A673 (cell line): ENCODE data around the gene RCBTB1. TPM values are rescaled to one million over a fixed set of nuclear protein-coding genes. Genes with fewer than 3 reads are reported as not detected.
"Not testable (repeated sequence)": the region's sequence is repeated elsewhere in the genome, so short reads cannot be mapped to it uniquely, and the experiment has no call there.

Experiments used
- BruUV-seq: library from RNA; stranded (reverse); fragments of 400-500 nt; replicated peaks from 2 replicates; lab custom pipeline; 2021; lab: Mats Ljungman, UMichigan
- CTCF ChIA-PET: fragments of 300-600 bp; sonication (Branson Sonifier 250); formaldehyde crosslinking; loops from one replicate; lab custom pipeline; 2022; ENCODE audit warnings: antibody characterized with exemption; lab: Charles Lee
- POLR2A ChIA-PET: fragments of 300-600 bp; sonication (Branson Sonifier 250); formaldehyde crosslinking; loops from one replicate; lab custom pipeline; 2022; ENCODE audit warnings: antibody characterized with exemption; ENCODE audit not compliant: low non-redundant PET; lab: Charles Lee
- DNase-seq: peaks from one replicate; pipeline ENCODE4 v3.0.0-alpha.2; 2015; ENCODE audit warnings: low spot score
- H3K27ac ChIP-seq: fragments of 200-600 bp; sonication (generic); 2 replicates; pipeline ENCODE4 v1.5.1; 2016; ENCODE audit warnings: mixed run types, low read depth, mild to moderate bottlenecking, mixed read lengths, antibody characterized with exemption, low read length; ENCODE audit not compliant: poor library complexity, severe bottlenecking
- H3K27me3 ChIP-seq: fragments of 200-600 bp; sonication (generic); replicated peaks from 2 replicates; pipeline ENCODE4 v1.6.1; 2017; ENCODE audit warnings: mixed run types, low read depth, mild to moderate bottlenecking, mixed read lengths, antibody characterized with exemption, low read length; ENCODE audit not compliant: insufficient read depth, poor library complexity
- H3K36me3 ChIP-seq: fragments of 200-600 bp; sonication (generic); 2 replicates; pipeline ENCODE4 v1.6.1; 2016; ENCODE audit warnings: mixed run types, mild to moderate bottlenecking, mixed read lengths, antibody characterized with exemption, low read length; ENCODE audit not compliant: insufficient read depth, poor library complexity, severe bottlenecking
- H3K4me1 ChIP-seq: fragments of 200-600 bp; sonication (generic); 2 replicates; pipeline ENCODE4 v1.6.1; 2017; ENCODE audit warnings: mixed run types, mild to moderate bottlenecking, mixed read lengths, antibody characterized with exemption, low read length; ENCODE audit not compliant: insufficient read depth, poor library complexity, severe bottlenecking
- H3K4me3 ChIP-seq: fragments of 200-600 bp; sonication (generic); 2 replicates; pipeline ENCODE4 v1.5.1; 2016; ENCODE audit warnings: low read depth, mixed run types, mild to moderate bottlenecking, mixed read lengths, low read length; ENCODE audit not compliant: poor library complexity, severe bottlenecking
- H3K9me3 ChIP-seq: fragments of 200-600 bp; sonication (generic); 2 replicates; pipeline ENCODE4 v1.6.1; 2016; ENCODE audit warnings: mixed run types, low read depth, mild to moderate bottlenecking, mixed read lengths, antibody characterized with exemption, low read length; ENCODE audit not compliant: poor library complexity, severe bottlenecking
- EZH2 ChIP-seq: fragments of 200-600 bp; sonication (generic); IDR thresholded peaks from 2 replicates; pipeline ENCODE4 v1.6.1; 2017; ENCODE audit warnings: borderline replicate concordance, low read depth, mild to moderate bottlenecking, mixed read lengths, antibody characterized with exemption, low read length; ENCODE audit not compliant: poor library complexity, severe bottlenecking
- intact Hi-C: fragments of 100-400 bp; cut with micrococcal nuclease; formaldehyde crosslinking; loops from one replicate; pipeline ENCODE4 v1.10.0; 2022; ENCODE audit not compliant: unreplicated experiment
- total RNA-seq: library from RNA; stranded (reverse); gene quantifications from 2 replicates; pipeline ENCODE4 v1.2.3, GENCODE V29; 2021
- TF ChIP-seq, protein P1 (sequence below): fragments of 300-800, 200-600 bp; sonication (generic); conservative IDR thresholded peaks from 2 replicates; pipeline ENCODE4 v1.5.1; 2017; ENCODE audit warnings: low read depth, mild to moderate bottlenecking, antibody characterized with exemption, low read length, moderate library complexity, mixed read lengths

Gene RCBTB1
- total RNA-seq, 1 experiment from 2014 or later: 12.7 TPM

DNA sequence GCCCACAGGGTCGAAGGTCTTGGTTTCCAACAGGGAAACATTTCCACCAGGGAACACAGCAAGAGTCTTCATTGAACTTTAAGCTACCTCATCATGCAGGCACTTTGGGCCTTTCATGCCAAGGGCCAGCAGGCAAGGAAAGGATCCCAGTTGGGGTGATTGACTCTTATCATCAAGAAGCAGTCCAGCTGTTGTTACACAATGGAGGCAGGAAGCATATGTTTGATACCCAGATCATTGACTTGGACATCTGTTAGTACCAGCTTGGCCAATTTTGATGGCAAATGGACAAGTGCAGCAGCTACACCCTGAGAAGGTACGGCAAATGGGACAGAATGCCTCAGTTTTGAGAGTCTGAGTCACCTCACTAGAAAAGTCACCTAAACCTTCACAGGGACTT, 10.9 kb upstream of the RCBTB1 start:
- Histone ChIP-seq H3K4me1 (no peaks in the 10 kb centered on the region), H3K36me3 (no peaks in the 10 kb centered on the region), H3K27me3 (no peaks in the 10 kb centered on the region), H3K27ac (no peak overlapping the region), H3K9me3 (no peaks in the 10 kb centered on the region), H3K4me3 (no peak overlapping the region)
- CTCF ChIA-PET: no interaction called here
- TF ChIP-seq EZH2: no peak
- TF ChIP-seq, protein P1, sequence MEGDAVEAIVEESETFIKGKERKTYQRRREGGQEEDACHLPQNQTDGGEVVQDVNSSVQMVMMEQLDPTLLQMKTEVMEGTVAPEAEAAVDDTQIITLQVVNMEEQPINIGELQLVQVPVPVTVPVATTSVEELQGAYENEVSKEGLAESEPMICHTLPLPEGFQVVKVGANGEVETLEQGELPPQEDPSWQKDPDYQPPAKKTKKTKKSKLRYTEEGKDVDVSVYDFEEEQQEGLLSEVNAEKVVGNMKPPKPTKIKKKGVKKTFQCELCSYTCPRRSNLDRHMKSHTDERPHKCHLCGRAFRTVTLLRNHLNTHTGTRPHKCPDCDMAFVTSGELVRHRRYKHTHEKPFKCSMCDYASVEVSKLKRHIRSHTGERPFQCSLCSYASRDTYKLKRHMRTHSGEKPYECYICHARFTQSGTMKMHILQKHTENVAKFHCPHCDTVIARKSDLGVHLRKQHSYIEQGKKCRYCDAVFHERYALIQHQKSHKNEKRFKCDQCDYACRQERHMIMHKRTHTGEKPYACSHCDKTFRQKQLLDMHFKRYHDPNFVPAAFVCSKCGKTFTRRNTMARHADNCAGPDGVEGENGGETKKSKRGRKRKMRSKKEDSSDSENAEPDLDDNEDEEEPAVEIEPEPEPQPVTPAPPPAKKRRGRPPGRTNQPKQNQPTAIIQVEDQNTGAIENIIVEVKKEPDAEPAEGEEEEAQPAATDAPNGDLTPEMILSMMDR: no peak
- intact Hi-C loops: no loop called here
- DNase-seq: no peak
- BruUV-seq: no TSS peak
- POLR2A ChIA-PET: no interaction called here

DNA sequence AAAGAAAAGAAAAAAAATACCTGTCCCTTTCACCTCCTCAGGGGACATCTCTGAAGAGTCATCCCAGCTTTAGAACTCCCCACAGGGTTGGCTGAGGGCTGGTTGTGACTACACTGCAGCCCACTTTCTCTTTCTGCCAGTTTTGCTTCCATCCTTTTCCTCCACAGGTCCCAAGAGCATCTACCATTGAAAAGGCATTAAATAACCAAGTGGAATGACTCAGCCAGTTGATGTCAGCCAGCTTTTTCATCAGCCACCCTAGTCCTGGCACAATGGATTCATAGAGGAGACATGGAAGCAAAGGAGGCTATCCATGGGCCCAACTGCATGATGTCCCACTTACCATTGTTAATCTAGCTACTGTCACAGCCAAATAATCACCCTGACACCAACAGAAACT, 9.2 kb upstream of the RCBTB1 start:
- no peaks in the 10 kb centered on the region for H3K4me1 ChIP-seq
- POLR2A ChIA-PET: no interaction called here
- no TSS peak for BruUV-seq
- TF ChIP-seq, protein P1: no peak
- no peak for TF ChIP-seq EZH2
- DNase-seq: no peak
- CTCF ChIA-PET: no interaction called here
- H3K36me3 ChIP-seq: no peaks in the 10 kb centered on the region
- no peaks in the 10 kb centered on the region for H3K9me3 ChIP-seq
- no peak overlapping the region for H3K4me3 ChIP-seq
- H3K27me3 ChIP-seq: no peaks in the 10 kb centered on the region
- no peak overlapping the region for H3K27ac ChIP-seq
- intact Hi-C loops: no loop called here

DNA sequence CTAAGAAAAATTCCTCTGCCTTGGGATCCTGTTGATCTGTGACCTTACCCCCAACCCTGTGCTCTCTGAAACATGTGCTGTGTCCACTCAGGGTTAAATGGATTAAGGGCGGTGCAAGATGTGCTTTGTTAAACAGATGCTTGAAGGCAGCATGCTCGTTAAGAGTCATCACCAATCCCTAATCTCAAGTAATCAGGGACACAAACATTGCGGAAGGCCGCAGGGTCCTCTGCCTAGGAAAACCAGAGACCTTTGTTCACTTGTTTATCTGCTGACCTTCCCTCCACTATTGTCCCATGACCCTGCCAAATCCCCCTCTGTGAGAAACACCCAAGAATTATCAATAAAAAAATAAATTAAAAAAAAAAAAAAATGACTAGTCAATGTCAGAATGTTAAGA, 8.5 kb upstream of the RCBTB1 start:
- DNase-seq, H3K27me3 ChIP-seq, H3K9me3 ChIP-seq, BruUV-seq, CTCF ChIA-PET, H3K36me3 ChIP-seq, intact Hi-C loops, H3K27ac ChIP-seq, POLR2A ChIA-PET, H3K4me3 ChIP-seq, H3K4me1 ChIP-seq: not testable (repeated sequence)

DNA sequence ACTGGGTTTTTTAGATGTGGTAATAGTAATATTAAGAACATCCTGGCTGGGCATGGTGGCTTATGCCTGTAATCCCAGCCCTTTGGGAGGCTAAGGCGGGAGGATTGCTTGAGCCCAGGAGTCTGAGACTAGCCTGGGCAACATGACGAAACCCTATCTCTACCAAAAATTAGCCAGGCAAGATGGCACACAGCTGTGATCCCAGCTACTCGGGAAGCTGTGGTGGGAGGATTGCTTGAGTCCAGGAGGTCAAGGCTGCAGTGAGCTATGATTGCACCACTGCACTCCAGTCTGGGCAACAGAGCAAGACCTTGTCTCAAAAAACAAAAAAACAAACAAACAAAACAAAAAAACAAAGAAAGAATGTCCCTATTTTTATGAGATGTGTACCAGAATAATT, 5.4 kb upstream of the RCBTB1 start:
- POLR2A ChIA-PET, H3K4me1 ChIP-seq, BruUV-seq, intact Hi-C loops, H3K27ac ChIP-seq, DNase-seq, H3K9me3 ChIP-seq, H3K4me3 ChIP-seq, CTCF ChIA-PET, H3K27me3 ChIP-seq, H3K36me3 ChIP-seq: not testable (repeated sequence)
